Fibroblast of lung (primary cell): Measurements from ENCODE around the gene ALDOA. TPM values are rescaled to one million over a fixed set of nuclear protein-coding genes. Genes with fewer than 3 reads are reported as not detected.
A peak's percentile ranks its signal among the peaks of the same experiment; 100 is the strongest.

Experiments used
- DNase-seq, 2 donors: peaks; one replicate each; pipeline versions ENCODE4 v3.0.0 to v3.0.0-alpha.2; 2010; ENCODE audit warnings: low read depth in 2 of 2
- H2AFZ ChIP-seq: 2 replicates; pipeline ENCODE4 v1.5.1; 2012; ENCODE audit warnings: low read length, control low read depth, inconsistent platforms
- H3K27ac ChIP-seq: 2 replicates; pipeline ENCODE4 v1.5.1; 2011; ENCODE audit warnings: low read length, control low read depth; ENCODE audit not compliant: insufficient read depth
- H3K27me3 ChIP-seq: 2 replicates; pipeline ENCODE4 v1.5.1; 2011; ENCODE audit warnings: mild to moderate bottlenecking, low read length; ENCODE audit not compliant: control insufficient read depth, insufficient read depth
- H3K36me3 ChIP-seq: 2 replicates; pipeline ENCODE4 v1.5.1; 2011; ENCODE audit warnings: low read length; ENCODE audit not compliant: control insufficient read depth, insufficient read depth
- H3K4me1 ChIP-seq: 2 replicates; pipeline ENCODE4 v1.5.1; 2011; ENCODE audit warnings: low read length; ENCODE audit not compliant: control insufficient read depth, insufficient read depth; ENCODE audit errors: extremely low read depth
- H3K4me2 ChIP-seq: 2 replicates; pipeline ENCODE4 v1.5.1; 2011; ENCODE audit warnings: low read length, control low read depth; ENCODE audit not compliant: insufficient read depth; ENCODE audit errors: extremely low read depth
- H3K4me3 ChIP-seq, 4 experiments: fragments of 200-600 bp in 1 of 4; sonication (generic) in 1 of 4; replicated peaks in 1 of 4; 2 replicates each; pipeline ENCODE4 v1.5.1; 2011 to 2016; ENCODE audit warnings: low read length in 4 of 4, low read depth in 3 of 4, mild to moderate bottlenecking in 3 of 4, control low read depth in 2 of 4, inconsistent platforms in 1 of 4, mixed read lengths in 1 of 4; ENCODE audit not compliant: insufficient read depth in 1 of 4; ENCODE audit errors: control extremely low read depth in 1 of 4
- H3K79me2 ChIP-seq: 2 replicates; pipeline ENCODE4 v1.5.1; 2012; ENCODE audit warnings: mild to moderate bottlenecking, low read length, inconsistent platforms; ENCODE audit not compliant: control insufficient read depth, insufficient read depth
- H3K9ac ChIP-seq: 2 replicates; pipeline ENCODE4 v1.5.1; 2011; ENCODE audit warnings: mild to moderate bottlenecking, low read length, control low read depth; ENCODE audit not compliant: insufficient read depth
- H3K9me3 ChIP-seq: 2 replicates; pipeline ENCODE4 v1.5.1; 2012; ENCODE audit warnings: low read depth, low read length; ENCODE audit not compliant: control insufficient read depth, insufficient read depth
- H4K20me1 ChIP-seq: 2 replicates; pipeline ENCODE4 v1.5.1; 2011; ENCODE audit warnings: low read length; ENCODE audit not compliant: control insufficient read depth, insufficient read depth; ENCODE audit errors: extremely low read depth
- CTCF ChIP-seq, 2 donors: IDR thresholded peaks in 1 of 2; conservative IDR thresholded peaks in 1 of 2; 1 replicate in 1 of 2; 2 replicates in 1 of 2; pipeline ENCODE4 v1.5.1; 2011 to 2012; ENCODE audit warnings: low read length in 2 of 2, control low read depth in 1 of 2, inconsistent platforms in 1 of 2, low read depth in 1 of 2, mild to moderate bottlenecking in 1 of 2
- EZH2 ChIP-seq: IDR thresholded peaks from 2 replicates; pipeline ENCODE4 v1.5.1; 2012; ENCODE audit warnings: low read length, control low read depth, mild to moderate bottlenecking; ENCODE audit errors: missing control alignments
- polyA plus RNA-seq, 2 donors: library from polyadenylated mRNA; depleted of rRNA in 1 of 2; stranded (reverse) in 1 of 2; unstranded in 1 of 2; fragments of >200 nt; gene quantifications; 2 replicates each; pipeline ENCODE4 v1.2.1, GENCODE V29; 2011 to 2012; ENCODE audit warnings: missing spikeins in 1 of 2
- total RNA-seq: library from RNA; depleted of rRNA; stranded (reverse); fragments of >200 nt; gene quantifications from 2 replicates; pipeline ENCODE4 v1.2.1, GENCODE V29; 2014

Gene ALDOA
- total and polyA plus RNA-seq, 2 donors (not counting 1 experiment from before 2014, with no cell fraction given) = 474 to 1,066 TPM

- DNase-seq = no peak
- no peak for TF ChIP-seq CTCF (conservative IDR thresholded peaks at IDR 0.05 in 1 of 2, IDR thresholded peaks at IDR 0.05 in 1 of 2; ENCODE audit: low read depth in 1 of 2, low read length in 2 of 2)
- no peak for TF ChIP-seq EZH2
- Histone ChIP-seq H2AFZ (no peak overlapping the region), H3K9ac (peak overlapping the region; percentile 98), H3K27me3 (no peaks in the 10 kb centered on the region), H3K4me2 (peak overlapping the region; percentile 92), H3K9me3 (no peaks in the 10 kb centered on the region), H3K27ac (peak overlapping the region; percentile 99), H3K4me3 (peak overlapping the region; percentile 54 to 64 (median 56)), H3K4me1 (peaks cover 33% of the 10 kb centered on the region), H3K36me3 (peaks cover 23% of the 10 kb centered on the region), H4K20me1 (no peaks in the 10 kb centered on the region), H3K79me2 (peaks cover 40% of the 10 kb centered on the region)
Observed at GRCh38 chr16:30064729-30065101, 845 bp upstream of the ALDOA start.

- Histone ChIP-seq H3K4me1 (peaks cover 34% of the 10 kb centered on the region), H3K4me3 (peak overlapping the region; percentile 80 to 97 (median 92)), H4K20me1 (no peaks in the 10 kb centered on the region), H2AFZ (no peak overlapping the region), H3K27me3 (no peaks in the 10 kb centered on the region), H3K79me2 (peaks cover 48% of the 10 kb centered on the region), H3K9me3 (no peaks in the 10 kb centered on the region), H3K4me2 (peak overlapping the region; percentile 90), H3K27ac (peak overlapping the region; percentile 99), H3K9ac (peak overlapping the region; percentile 98), H3K36me3 (peaks cover 32% of the 10 kb centered on the region)
- peak; percentile 62 to 70 for DNase-seq
- TF ChIP-seq CTCF (conservative IDR thresholded peaks at IDR 0.05 in 1 of 2, IDR thresholded peaks at IDR 0.05 in 1 of 2; ENCODE audit: low read depth in 1 of 2, low read length in 2 of 2) (no peak), EZH2 (no peak)
Observed at GRCh38 chr16:30065943-30066760, 592 bp downstream of the ALDOA start.

GRCh38 chr16:30066761-30067583 is 1.4 kb downstream of the ALDOA start:
- H3K36me3 ChIP-seq = peaks cover 36% of the 10 kb centered on the region
- H3K4me1 ChIP-seq = peaks cover 34% of the 10 kb centered on the region
- peaks cover 50% of the 10 kb centered on the region for H3K79me2 ChIP-seq

More at GRCh38 chr16:30066761-30067583, 1.4 kb downstream of the ALDOA start:
- Histone ChIP-seq H3K4me3 (peak overlapping the region; percentile 80 to 97 (median 92)), H3K4me2 (peak overlapping the region; percentile 90), H3K9ac (peak overlapping the region; percentile 98), H3K27me3 (no peaks in the 10 kb centered on the region), H3K9me3 (no peaks in the 10 kb centered on the region), H3K27ac (peak overlapping the region; percentile 99), H4K20me1 (no peaks in the 10 kb centered on the region), H2AFZ (no peak overlapping the region)
- no peak for DNase-seq
- no peak for TF ChIP-seq EZH2
- TF ChIP-seq CTCF (conservative IDR thresholded peaks at IDR 0.05 in 1 of 2, IDR thresholded peaks at IDR 0.05 in 1 of 2; ENCODE audit: low read depth in 1 of 2, low read length in 2 of 2) = no peak
